Measurements from ENCODE around the gene HS3ST6. TPM values are rescaled to one million over a fixed set of nuclear protein-coding genes. Genes with fewer than 3 reads are reported as not detected.

Gene HS3ST6
- total RNA-seq, 2 experiments from 2014 or later = not detected

GRCh38 chr16:1949507-1949906, 31.3 kb upstream of the HS3ST6 start:
- intact Hi-C loops (cut with micrococcal nuclease; ENCODE audit: unreplicated experiment) = no loop called here
- BruUV-seq (replicated peaks) = no TSS peak
- Histone ChIP-seq H3K9me2 (ENCODE audit: insufficient read depth, low read length) (no peaks in the 10 kb centered on the region), H3K27ac (ENCODE audit: low read depth, low read length, poor library complexity, severe bottlenecking) (no peak overlapping the region), H3K4me2 (ENCODE audit: low read length) (no peak overlapping the region), H4K20me1 (ENCODE audit: insufficient read depth, low read length) (no peaks in the 10 kb centered on the region), H3K36me3 (ENCODE audit: insufficient read depth, low read length) (no peaks in the 10 kb centered on the region), H3K4me1 (ENCODE audit: insufficient read depth, low read length, poor library complexity, severe bottlenecking) (no peaks in the 10 kb centered on the region), H3K9me3 (ENCODE audit: low read length) (no peaks in the 10 kb centered on the region), H3K4me3 (ENCODE audit: low read depth, low read length, poor library complexity, severe bottlenecking) (no peak overlapping the region), H3K79me2 (ENCODE audit: insufficient read depth, low read depth, low read length) (no peaks in the 10 kb centered on the region), H2AFZ (ENCODE audit: low read length) (no peak overlapping the region)
- ChIA-PET CTCF (ENCODE audit: unreplicated experiment) (no interaction called here), POLR2A (interaction anchor here (0.7 kb wide), 1 partner anchor 71 kb away, joined by 4 read pairs; no protein-coding TSS in a partner anchor)
- no peak for DNase-seq (ENCODE audit: low spot score)
- TF ChIP-seq CTCF (conservative IDR thresholded peaks at IDR 0.05; ENCODE audit: low read length) (no peak), EZH2phosphoT487 (IDR thresholded peaks at IDR 0.05; ENCODE audit: borderline replicate concordance, low read depth, low read length) (no peak)

GRCh38 chr16:1947369-1947670, 29.1 kb upstream of the HS3ST6 start:
- DNase-seq (ENCODE audit: low spot score) = no peak
- Histone ChIP-seq H3K4me3 (ENCODE audit: low read depth, low read length, poor library complexity, severe bottlenecking) (no peak overlapping the region), H3K9me3 (ENCODE audit: low read length) (no peaks in the 10 kb centered on the region), H3K36me3 (ENCODE audit: insufficient read depth, low read length) (no peaks in the 10 kb centered on the region), H3K79me2 (ENCODE audit: insufficient read depth, low read depth, low read length) (no peaks in the 10 kb centered on the region), H3K9me2 (ENCODE audit: insufficient read depth, low read length) (no peaks in the 10 kb centered on the region), H2AFZ (ENCODE audit: low read length) (no peak overlapping the region), H3K4me1 (ENCODE audit: insufficient read depth, low read length, poor library complexity, severe bottlenecking) (peaks cover 8% of the 10 kb centered on the region), H3K27ac (ENCODE audit: low read depth, low read length, poor library complexity, severe bottlenecking) (no peak overlapping the region), H3K4me2 (ENCODE audit: low read length) (no peak overlapping the region), H4K20me1 (ENCODE audit: insufficient read depth, low read length) (no peaks in the 10 kb centered on the region)
- ChIA-PET POLR2A (no interaction called here), CTCF (ENCODE audit: unreplicated experiment) (no interaction called here)
- BruUV-seq (replicated peaks) = no TSS peak
- TF ChIP-seq CTCF (conservative IDR thresholded peaks at IDR 0.05; ENCODE audit: low read length) (no peak), EZH2phosphoT487 (IDR thresholded peaks at IDR 0.05; ENCODE audit: borderline replicate concordance, low read depth, low read length) (no peak)
- intact Hi-C loops (cut with micrococcal nuclease; ENCODE audit: unreplicated experiment) = no loop called here

GRCh38 chr16:1946495-1947368, 28.5 kb upstream of the HS3ST6 start:
- H3K9me2 ChIP-seq (ENCODE audit: insufficient read depth, low read length) = no peaks in the 10 kb centered on the region
- H3K27ac ChIP-seq (ENCODE audit: low read depth, low read length, poor library complexity, severe bottlenecking) = no peak overlapping the region
- CTCF ChIA-PET (ENCODE audit: unreplicated experiment) = no interaction called here
- no peaks in the 10 kb centered on the region for H3K9me3 ChIP-seq (ENCODE audit: low read length)
- no peak for DNase-seq (ENCODE audit: low spot score)
- peaks cover 14% of the 10 kb centered on the region for H3K4me1 ChIP-seq (ENCODE audit: insufficient read depth, low read length, poor library complexity, severe bottlenecking)
- no TSS peak for BruUV-seq (replicated peaks)
- POLR2A ChIA-PET = no interaction called here
- intact Hi-C loops (cut with micrococcal nuclease; ENCODE audit: unreplicated experiment) = no loop called here
- H3K36me3 ChIP-seq (ENCODE audit: insufficient read depth, low read length) = no peaks in the 10 kb centered on the region
- no peak overlapping the region for H3K4me3 ChIP-seq (ENCODE audit: low read depth, low read length, poor library complexity, severe bottlenecking)
- H4K20me1 ChIP-seq (ENCODE audit: insufficient read depth, low read length) = no peaks in the 10 kb centered on the region
- no peak overlapping the region for H3K4me2 ChIP-seq (ENCODE audit: low read length)
- H3K79me2 ChIP-seq (ENCODE audit: insufficient read depth, low read depth, low read length) = no peaks in the 10 kb centered on the region
- H2AFZ ChIP-seq (ENCODE audit: low read length) = no peak overlapping the region
- TF ChIP-seq CTCF (conservative IDR thresholded peaks at IDR 0.05; ENCODE audit: low read length) (no peak), EZH2phosphoT487 (IDR thresholded peaks at IDR 0.05; ENCODE audit: borderline replicate concordance, low read depth, low read length) (no peak)

Measured in OCI-LY7 (cell line).